ENCODE data around the gene DUSP10. TPM values are rescaled to one million over a fixed set of nuclear protein-coding genes. Genes with fewer than 3 reads are reported as not detected.

The DUSP10 gene
- polyA plus RNA-seq, 1 donor from 2014 or later, result 2.0 TPM

GRCh38 chr1:221719278-221719597, 22.7 kb downstream of the DUSP10 start:
- H3K27me3 ChIP-seq (ENCODE audit: insufficient read depth, low read depth, low read length), result no peaks in the 10 kb centered on the region
- no peaks in the 10 kb centered on the region for H3K36me3 ChIP-seq (ENCODE audit: insufficient read depth, low read length)
- H3K4me2 ChIP-seq (ENCODE audit: low read length), result no peak overlapping the region
- H3K9me2 ChIP-seq (ENCODE audit: insufficient read depth, low read length), result no peaks in the 10 kb centered on the region
- TF ChIP-seq REST (IDR thresholded peaks at IDR 0.05; ENCODE audit: borderline replicate concordance) (no peak), MXI1 (conservative IDR thresholded peaks at IDR 0.05; ENCODE audit: poor library complexity, severe bottlenecking) (no peak), EZH2 (IDR thresholded peaks at IDR 0.05; ENCODE audit: borderline replicate concordance, insufficient read depth, low read length, poor library complexity, severe bottlenecking) (no peak), RAD21 (conservative IDR thresholded peaks at IDR 0.05) (no peak), TAF1 (IDR thresholded peaks at IDR 0.05; ENCODE audit: low read depth) (no peak), CTCF (IDR thresholded peaks at IDR 0.05; ENCODE audit: poor library complexity, severe bottlenecking) (no peak), EP300 (conservative IDR thresholded peaks at IDR 0.05; ENCODE audit: poor library complexity, severe bottlenecking) (no peak), POLR2AphosphoS5 (IDR thresholded peaks at IDR 0.05) (no peak), SMC3 (conservative IDR thresholded peaks at IDR 0.05; ENCODE audit: poor library complexity) (no peak)
- no peak overlapping the region for H3K9ac ChIP-seq (ENCODE audit: low read length)
- H4K20me1 ChIP-seq (ENCODE audit: insufficient read depth), result no peaks in the 10 kb centered on the region
- no peaks in the 10 kb centered on the region for H3K9me3 ChIP-seq (ENCODE audit: low read length)
- H3F3A ChIP-seq (ENCODE audit: insufficient read depth, low read length, poor library complexity, severe bottlenecking), result no peaks in the 10 kb centered on the region
- no peak overlapping the region for H3K4me3 ChIP-seq (ENCODE audit: low read length)
- no peak overlapping the region for H3K27ac ChIP-seq (ENCODE audit: low read length)
- no peak overlapping the region for H2AFZ ChIP-seq (ENCODE audit: low read depth, low read length)
- peaks cover 2% of the 10 kb centered on the region for H3K79me2 ChIP-seq (replicated peaks; ENCODE audit: insufficient read depth, low read length)

GRCh38 chr1:221718381-221719277, 23.3 kb downstream of the DUSP10 start:
- Histone ChIP-seq H3K9ac (ENCODE audit: low read length) (no peak overlapping the region), H3F3A (ENCODE audit: insufficient read depth, low read length, poor library complexity, severe bottlenecking) (no peaks in the 10 kb centered on the region), H4K20me1 (ENCODE audit: insufficient read depth) (no peaks in the 10 kb centered on the region), H3K9me3 (ENCODE audit: low read length) (no peaks in the 10 kb centered on the region), H3K36me3 (ENCODE audit: insufficient read depth, low read length) (no peaks in the 10 kb centered on the region), H3K27ac (ENCODE audit: low read length) (no peak overlapping the region), H3K27me3 (ENCODE audit: insufficient read depth, low read depth, low read length) (no peaks in the 10 kb centered on the region), H2AFZ (ENCODE audit: low read depth, low read length) (no peak overlapping the region), H3K79me2 (replicated peaks; ENCODE audit: insufficient read depth, low read length) (peaks cover 2% of the 10 kb centered on the region), H3K4me2 (ENCODE audit: low read length) (no peak overlapping the region), H3K9me2 (ENCODE audit: insufficient read depth, low read length) (no peaks in the 10 kb centered on the region), H3K4me3 (ENCODE audit: low read length) (no peak overlapping the region)
- TF ChIP-seq SMC3 (conservative IDR thresholded peaks at IDR 0.05; ENCODE audit: poor library complexity), result no peak
- no peak for TF ChIP-seq TAF1 (IDR thresholded peaks at IDR 0.05; ENCODE audit: low read depth)
